HG02884 (cell line): Measurements from ENCODE around the gene FHIT.

Experiments used
- ATAC-seq: cut with Tn5 transposase; IDR thresholded peaks from one replicate; pipeline ENCODE4 v1.9.1; 2021; ENCODE audit warnings: mild to moderate bottlenecking, moderate library complexity; ENCODE audit not compliant: unreplicated experiment

Gene FHIT

GRCh38 chr3:60316121-60316797 is 935.0 kb downstream of the FHIT start:
- no peak for ATAC-seq

- ATAC-seq: no peak
These were observed 937.2 kb downstream of the FHIT start for GRCh38 chr3:60313951-60314461.

- no peak for ATAC-seq
These were observed 937.9 kb downstream of the FHIT start for GRCh38 chr3:60313231-60313798.

- no peak for ATAC-seq
These were observed 941.5 kb downstream of the FHIT start for GRCh38 chr3:60309539-60310268.

- no peak for ATAC-seq
These were observed 942.4 kb downstream of the FHIT start for GRCh38 chr3:60308808-60309207.

GRCh38 chr3:60307562-60308199 is 943.6 kb downstream of the FHIT start:
- no peak for ATAC-seq

GRCh38 chr3:60304112-60304511 is 947.1 kb downstream of the FHIT start:
- ATAC-seq: no peak

- ATAC-seq: no peak
These were observed 948.1 kb downstream of the FHIT start for GRCh38 chr3:60303160-60303559.

- no peak for ATAC-seq
These were observed 950.1 kb downstream of the FHIT start for GRCh38 chr3:60301142-60301541.

GRCh38 chr3:60298141-60298540 is 953.1 kb downstream of the FHIT start:
- no peak for ATAC-seq

GRCh38 chr3:60294181-60294580 is 957.1 kb downstream of the FHIT start:
- ATAC-seq: no peak

GRCh38 chr3:60291115-60291514 is 960.1 kb downstream of the FHIT start:
- no peak for ATAC-seq

GRCh38 chr3:60290122-60290492 is 961.1 kb downstream of the FHIT start:
- ATAC-seq: no peak

GRCh38 chr3:60289341-60290121 is 961.7 kb downstream of the FHIT start:
- ATAC-seq: no peak

- ATAC-seq: no peak
These were observed 968.4 kb downstream of the FHIT start for GRCh38 chr3:60282866-60283265.

GRCh38 chr3:60281970-60282369 is 969.3 kb downstream of the FHIT start:
- ATAC-seq: no peak

- ATAC-seq: no peak
These were observed 973.9 kb downstream of the FHIT start for GRCh38 chr3:60277361-60277800.

GRCh38 chr3:60276615-60277014 is 974.6 kb downstream of the FHIT start:
- ATAC-seq: no peak

GRCh38 chr3:60274646-60275045 is 976.6 kb downstream of the FHIT start:
- ATAC-seq: no peak

- no peak for ATAC-seq
These were observed 977.2 kb downstream of the FHIT start for GRCh38 chr3:60274098-60274497.

- no peak for ATAC-seq
These were observed 981.4 kb downstream of the FHIT start for GRCh38 chr3:60269829-60270266.
